ENCODE measurements around the gene WDR70.

WDR70 gene

DNA sequence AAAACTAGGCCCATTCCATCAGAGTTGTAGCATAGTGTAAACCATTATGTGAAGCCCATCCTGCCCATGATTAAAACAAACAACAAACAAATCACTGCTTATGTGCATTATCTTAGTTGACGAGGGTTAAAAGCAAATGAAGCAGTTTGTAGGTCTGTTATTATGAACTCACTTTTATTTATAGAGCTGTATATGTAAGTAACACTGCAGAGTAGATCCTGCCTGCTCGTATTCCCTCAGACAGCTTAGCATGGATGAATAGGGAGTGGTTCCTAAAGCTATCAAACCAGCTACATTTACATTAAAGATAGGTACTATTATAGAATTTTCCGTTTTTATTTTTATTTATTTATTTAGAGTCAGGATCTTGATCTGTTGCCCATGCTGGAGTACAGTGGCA, 348.1 kb downstream of the WDR70 start:
- DNase-seq: no peak

GRCh38 chr5:37730896-37731455, 351.9 kb downstream of the WDR70 start:
- DNase-seq: no peak

- no peak for DNase-seq
These were observed 355.0 kb downstream of the WDR70 start for GRCh38 chr5:37734114-37734513.

DNA sequence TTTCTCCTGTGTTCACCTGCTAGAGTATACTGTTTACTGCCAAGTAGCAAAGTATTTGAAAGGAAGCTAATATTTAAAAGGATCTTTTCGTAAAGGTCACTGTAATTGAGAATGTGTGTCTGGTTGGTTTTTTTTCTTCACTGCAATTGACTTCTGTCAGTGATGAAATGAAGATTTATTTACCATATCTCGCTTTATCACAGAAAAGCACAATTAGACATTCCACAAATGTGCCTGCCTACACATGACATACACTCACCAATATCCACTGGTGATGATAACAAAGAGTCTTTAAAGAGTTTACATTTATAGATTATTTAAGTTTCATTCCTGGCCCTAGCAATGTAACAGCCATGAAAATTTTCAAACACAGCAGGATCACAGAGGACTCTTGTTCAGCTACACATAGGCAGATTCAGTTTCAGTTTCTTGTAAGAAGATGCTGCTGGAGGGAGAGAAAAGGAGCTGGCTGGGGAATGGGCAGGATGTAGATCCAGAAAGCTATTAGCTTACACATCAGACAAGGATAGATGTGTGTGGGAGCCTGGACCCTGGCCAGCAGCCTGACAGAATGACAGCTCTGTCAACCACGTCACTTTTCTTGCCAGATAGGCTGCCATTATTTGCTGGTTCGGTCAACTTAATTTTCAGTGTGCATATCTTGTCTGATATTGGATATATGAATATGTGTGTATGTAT, 356.7 kb downstream of the WDR70 start:
- DNase-seq: peak; percentile 39

DNA sequence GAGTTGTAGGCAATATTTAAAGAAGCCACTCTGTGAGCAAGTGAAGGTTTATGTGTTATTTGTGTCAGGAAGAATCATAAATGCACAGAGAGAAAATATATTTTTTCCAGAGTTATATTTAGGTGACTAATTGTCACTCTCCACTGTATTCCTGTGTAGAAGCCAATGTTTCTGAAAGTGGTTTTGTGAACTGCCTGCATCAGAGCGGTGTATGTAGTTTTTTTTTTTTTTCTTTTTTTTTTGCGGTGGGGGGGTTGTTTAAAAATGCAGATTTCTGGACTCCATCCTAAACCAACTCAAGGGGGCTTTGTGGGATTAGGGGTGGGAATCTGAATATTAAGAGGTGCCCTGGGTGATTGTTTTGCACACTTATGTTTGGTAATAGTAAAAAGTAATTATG, 357.3 kb downstream of the WDR70 start:
- DNase-seq: no peak

GRCh38 chr5:37737326-37738056, 358.4 kb downstream of the WDR70 start:
- no peak for DNase-seq

- DNase-seq: peak; percentile 93
These were observed 359.1 kb downstream of the WDR70 start for GRCh38 chr5:37738057-37738691.

- DNase-seq: no peak
These were observed 359.9 kb downstream of the WDR70 start for GRCh38 chr5:37738865-37739488.

- DNase-seq: peak; percentile 82
These were observed 360.7 kb downstream of the WDR70 start for GRCh38 chr5:37739817-37740261.

- DNase-seq: peak; percentile 88
These were observed 361.4 kb downstream of the WDR70 start for GRCh38 chr5:37740331-37741066.

DNA sequence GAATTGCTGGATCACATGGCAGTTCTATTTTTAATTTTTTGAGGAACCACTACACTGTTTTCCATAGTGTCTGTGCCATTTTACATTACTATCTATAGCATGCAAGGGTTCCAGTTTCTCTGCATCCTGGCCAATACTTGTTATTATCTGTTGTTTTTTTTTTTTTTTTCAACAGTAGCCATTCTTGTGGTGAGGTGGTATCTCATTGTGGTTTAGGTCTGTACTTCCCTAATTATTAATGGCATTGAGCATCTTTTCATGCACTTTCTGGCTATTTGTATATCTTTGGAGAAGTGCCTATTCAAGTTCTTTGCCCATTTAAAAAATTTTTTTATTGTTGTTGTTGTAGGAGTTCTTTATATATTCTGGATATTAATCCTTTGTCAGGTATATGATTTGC, 363.0 kb downstream of the WDR70 start:
- no peak for DNase-seq

DNA sequence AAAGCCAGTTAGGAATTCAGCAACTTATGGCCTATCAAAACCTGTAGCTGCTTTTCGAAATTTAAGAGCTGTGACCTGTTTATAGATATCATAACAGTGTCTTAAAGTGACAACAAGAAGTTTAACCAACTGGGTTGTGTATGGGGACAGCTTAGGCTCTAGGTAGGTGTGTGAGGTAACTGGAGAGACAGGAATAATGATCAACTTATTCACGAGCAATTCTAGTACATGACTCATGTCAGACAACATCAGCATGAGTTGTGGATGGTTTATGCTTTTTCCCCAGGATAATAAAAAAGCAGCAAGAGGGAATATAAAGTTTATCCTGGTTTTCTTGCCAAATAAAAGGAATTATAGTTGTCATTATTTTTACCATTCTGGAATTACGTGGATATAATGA, 372.1 kb downstream of the WDR70 start:
- DNase-seq: peak; percentile 44

GRCh38 chr5:37754976-37755375, 375.9 kb downstream of the WDR70 start:
- no peak for DNase-seq

- no peak for DNase-seq
These were observed 376.5 kb downstream of the WDR70 start for GRCh38 chr5:37755581-37755980.

DNA sequence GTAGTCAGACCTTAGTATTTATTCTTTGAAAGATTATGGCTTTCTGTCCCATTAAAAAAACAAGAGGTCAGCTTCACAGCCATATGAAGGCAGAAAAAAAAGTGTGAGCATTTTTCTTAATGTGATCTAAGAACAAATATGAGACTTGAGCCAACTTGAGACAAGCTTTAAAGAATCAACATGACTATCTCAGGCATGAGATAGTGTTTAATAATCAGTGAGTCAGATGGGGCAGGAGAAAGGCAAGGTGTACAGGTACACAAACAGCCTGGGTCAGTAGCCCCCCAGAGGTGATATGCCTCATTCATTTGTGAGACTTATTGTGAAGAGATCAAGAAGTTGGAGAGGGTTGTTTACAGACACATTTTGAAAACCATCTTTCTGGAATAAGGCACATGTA, 377.1 kb downstream of the WDR70 start:
- no peak for DNase-seq

GRCh38 chr5:37757980-37758582, 379.0 kb downstream of the WDR70 start:
- no peak for DNase-seq

GRCh38 chr5:37767251-37767650, 388.1 kb downstream of the WDR70 start:
- DNase-seq: no peak

GRCh38 chr5:37767961-37768360, 388.8 kb downstream of the WDR70 start:
- no peak for DNase-seq

GRCh38 chr5:37768371-37768770, 389.3 kb downstream of the WDR70 start:
- DNase-seq: no peak

DNA sequence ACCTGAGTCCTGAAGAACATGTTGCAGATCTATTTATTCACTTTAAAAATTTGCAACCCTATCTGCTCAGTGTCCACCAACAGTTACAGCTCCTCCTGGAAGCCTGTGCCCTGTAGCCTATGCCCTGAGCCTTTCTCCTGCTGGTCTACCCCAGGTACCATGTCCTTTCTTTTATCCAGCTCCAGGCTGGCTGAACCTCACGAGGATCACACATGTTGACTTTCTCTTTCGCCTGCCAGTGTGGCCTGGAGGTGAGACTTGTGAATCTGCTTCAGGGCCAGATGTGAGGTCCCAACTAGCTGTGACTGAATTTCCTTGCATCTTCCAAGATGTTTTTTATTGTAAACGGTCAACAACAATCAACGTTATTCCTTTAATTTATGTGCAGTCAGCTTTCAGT, 390.0 kb downstream of the WDR70 start:
- DNase-seq: no peak

DNA sequence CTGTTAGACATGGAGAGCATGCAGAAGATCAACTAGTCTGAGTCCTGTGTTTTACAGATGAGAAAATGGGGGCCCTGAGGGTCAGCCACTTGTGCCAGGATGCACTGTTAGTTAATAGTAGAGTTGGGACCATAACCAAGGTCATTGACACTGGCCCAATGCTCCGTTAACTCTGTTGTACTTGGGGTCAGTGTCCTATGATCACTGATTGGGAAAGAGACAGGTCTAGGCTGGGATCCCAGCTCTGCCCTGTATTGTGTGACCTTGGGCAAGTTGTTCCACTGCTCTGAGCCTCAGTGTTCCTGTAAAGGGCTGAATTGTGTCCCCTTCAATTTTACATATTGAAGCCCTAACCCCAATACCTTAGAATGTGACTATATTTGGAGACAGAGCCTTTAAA, 390.7 kb downstream of the WDR70 start:
- DNase-seq: no peak

GRCh38 chr5:37770786-37771185, 391.7 kb downstream of the WDR70 start:
- peak; percentile 50 for DNase-seq

Data from fibroblast of skin of back (primary cell).